Medulla oblongata (tissue), 1 donor: ENCODE data around the gene GORASP2.

ENCODE experiments used
- DNase-seq: peaks from one replicate; pipeline ENCODE4 v3.0.0-alpha.2; 2015; ENCODE audit errors: extremely low spot score

The GORASP2 gene

DNA sequence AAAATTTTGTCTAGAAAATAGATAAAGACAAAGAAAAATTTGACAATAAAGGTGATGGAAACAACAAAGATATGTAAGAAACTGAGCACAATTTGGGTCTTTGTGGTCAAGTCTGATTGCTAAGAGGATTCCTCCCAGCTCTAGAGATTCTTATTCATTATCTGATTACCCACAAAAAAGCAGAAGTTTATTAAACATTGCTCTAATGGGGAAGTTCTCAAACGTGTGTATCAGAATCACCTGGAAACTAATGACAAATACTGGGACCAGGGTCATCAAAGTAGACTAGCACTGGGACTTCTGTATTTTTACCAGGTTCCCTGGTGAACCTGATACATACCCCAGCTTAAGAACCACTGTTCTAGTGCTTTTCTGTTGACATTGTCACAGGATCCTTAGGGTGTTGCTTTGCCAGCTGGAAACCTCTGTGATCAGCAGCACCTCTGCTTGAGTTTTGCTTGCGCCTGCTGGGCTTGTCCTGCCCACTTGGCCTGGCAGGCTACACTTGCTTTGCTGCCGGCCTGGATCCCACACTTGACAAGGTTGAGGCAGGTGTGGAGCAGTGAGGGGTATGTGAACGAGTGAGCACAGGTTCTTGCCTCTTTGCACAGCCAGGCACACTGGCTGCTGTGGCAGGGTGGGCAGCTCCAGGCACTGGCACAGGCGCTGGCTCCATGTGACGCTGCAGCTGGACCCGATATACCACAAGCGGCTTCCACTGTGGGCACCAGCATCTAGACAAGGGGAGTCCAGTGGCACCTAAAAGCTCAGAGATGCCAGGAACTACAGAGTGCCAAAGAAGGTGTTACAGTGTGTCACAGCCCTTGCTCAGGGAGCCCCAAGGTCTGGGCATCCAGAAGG lies 6.2 kb upstream of the GORASP2 start:
- DNase-seq, result no peak

GRCh38 chr2:170923799-170924198 lies 5.3 kb upstream of the GORASP2 start:
- DNase-seq, result no peak

- no peak for DNase-seq
Measured at GRCh38 chr2:170924969-170925368, 4.1 kb upstream of the GORASP2 start.

- no peak for DNase-seq
Measured at GRCh38 chr2:170925923-170926322, 3.1 kb upstream of the GORASP2 start.

GRCh38 chr2:170926743-170927297 lies 2.2 kb upstream of the GORASP2 start:
- DNase-seq, result no peak

- peak; percentile 14 for DNase-seq
Measured at GRCh38 chr2:170928036-170928823, 823 bp upstream of the GORASP2 start.

DNA sequence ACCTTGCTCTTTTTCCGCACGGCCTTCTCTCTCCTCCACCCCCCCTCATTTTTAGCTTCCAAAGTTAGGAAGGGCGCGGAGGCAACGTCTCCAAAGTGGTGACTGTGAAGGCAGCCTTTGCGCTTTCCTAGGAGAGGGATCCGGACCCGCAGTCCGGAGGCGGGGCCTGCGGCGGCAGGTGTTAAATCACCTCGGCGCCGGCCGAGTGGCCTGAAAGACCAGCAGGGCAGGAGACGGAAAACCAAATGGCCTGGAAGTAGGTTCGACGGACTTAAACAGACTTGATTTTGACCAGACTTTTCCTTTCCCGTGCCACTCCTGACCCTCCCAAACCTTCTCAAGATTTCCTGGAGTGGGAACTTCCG lies 615 bp downstream of the GORASP2 start:
- DNase-seq, result peak; percentile 41

DNA sequence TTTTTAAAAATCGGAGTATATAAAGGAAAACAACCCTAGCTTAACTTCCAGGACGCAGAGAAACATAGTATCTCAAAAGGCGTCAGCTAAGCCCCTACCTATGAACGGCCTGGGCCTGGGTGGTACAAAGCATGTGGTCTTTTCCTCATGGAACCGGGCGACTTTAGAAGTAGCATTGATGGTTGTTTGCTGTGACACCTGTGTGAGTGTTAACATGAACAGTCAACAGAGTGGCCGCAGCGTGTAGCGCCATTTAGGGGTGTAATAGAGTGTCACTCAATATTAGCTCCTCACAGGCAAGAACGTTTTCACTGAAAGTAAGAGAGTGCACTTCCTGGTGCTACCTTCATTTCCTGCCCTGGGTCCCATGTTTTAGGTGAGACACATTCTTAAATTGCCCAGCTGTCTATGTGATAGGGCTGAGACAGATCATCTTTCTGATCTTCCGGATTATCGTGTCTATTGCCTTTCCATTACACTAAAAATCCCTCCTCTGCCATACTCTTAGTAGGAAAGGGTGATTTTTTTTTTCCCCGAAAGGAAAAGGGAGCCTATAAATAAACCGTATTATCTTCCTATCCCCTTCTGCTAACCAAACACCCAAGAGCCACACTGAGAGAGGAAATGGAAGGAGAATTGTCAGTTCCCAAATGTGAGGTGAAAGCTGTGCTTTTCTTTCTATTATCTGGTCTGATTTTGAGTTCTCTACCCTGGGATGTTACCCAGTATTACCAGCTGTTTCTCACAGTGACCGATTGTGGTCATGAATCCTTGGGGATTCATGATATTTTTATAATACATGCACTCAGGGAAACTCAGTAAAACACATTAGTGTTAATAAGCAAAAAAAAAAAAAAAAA lies 1.3 kb downstream of the GORASP2 start:
- DNase-seq, result peak; percentile 27

GRCh38 chr2:170930991-170931266 lies 1.9 kb downstream of the GORASP2 start:
- DNase-seq, result no peak

DNA sequence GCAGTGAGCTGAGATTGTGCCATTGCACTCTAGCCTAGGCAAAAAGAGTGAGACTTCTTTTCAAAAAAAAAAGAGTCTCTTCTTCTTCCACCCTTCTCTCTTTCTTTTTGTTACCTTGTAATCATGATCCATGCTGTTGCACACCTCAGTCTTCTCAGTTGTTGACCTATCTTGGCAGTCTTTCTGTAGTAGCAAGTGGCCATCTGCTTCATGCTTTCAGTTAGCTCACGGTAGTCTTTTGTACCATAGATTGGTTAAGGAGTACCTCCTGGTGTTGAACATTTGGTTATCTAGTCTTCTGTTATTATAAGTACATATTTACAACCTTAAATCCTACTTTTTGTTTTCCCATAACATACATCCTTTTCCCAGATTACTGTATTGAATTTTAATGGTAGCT lies 3.1 kb downstream of the GORASP2 start:
- no peak for DNase-seq

GRCh38 chr2:170932948-170933347 lies 3.9 kb downstream of the GORASP2 start:
- DNase-seq, result no peak

DNA sequence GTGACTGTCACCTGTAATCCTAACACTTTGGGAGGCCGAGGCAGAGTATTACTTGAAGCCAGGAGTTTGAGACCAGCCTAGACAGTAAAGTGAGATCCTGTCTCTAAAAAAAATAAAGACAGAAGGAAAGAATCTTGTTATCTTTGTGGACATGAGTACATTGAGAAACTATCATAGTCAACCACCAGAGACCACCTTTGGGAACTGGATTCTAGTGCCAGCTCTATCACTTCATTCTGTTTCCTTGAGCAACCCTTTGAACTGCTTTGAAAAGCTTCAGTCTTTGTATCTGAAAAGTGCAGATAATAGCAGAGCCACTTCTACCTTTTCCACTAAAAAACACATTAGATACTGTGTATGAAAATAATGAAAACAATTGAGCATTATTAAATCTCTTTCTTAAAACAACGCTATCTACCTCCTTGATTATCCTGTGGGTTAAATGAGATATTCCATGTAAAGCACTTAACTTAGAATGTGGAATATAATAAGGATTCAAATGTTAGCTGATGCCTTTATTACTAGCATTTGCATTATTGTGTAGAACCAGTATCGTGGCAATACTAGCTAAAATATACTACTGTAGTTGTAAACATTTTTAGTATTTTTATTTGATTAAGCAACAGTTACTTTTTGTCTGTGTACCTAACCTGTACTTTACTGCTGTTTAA lies 8.8 kb downstream of the GORASP2 start:
- DNase-seq, result no peak

- no peak for DNase-seq
Measured at GRCh38 chr2:170940066-170940465, 11.0 kb downstream of the GORASP2 start.

DNA sequence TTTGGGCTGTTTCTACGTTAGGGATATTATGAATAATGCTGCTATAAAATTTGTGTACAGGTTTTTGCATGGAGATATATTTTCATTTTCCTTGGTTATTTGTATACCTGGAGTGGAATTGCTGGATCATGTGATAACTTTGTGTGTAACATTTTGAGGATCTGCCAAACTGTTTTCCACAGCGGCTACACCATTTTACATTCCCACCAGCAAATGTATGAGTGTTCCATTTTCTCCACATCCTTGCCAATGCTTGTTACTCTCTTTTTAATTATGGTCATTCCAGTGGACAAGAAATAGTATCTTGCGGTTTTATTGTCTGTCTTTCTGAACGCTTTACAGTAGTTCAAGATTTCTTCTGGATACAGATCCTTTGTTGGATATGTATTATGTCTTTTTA lies 13.6 kb downstream of the GORASP2 start:
- DNase-seq, result no peak

GRCh38 chr2:170943041-170943440 lies 14.0 kb downstream of the GORASP2 start:
- DNase-seq, result no peak

DNA sequence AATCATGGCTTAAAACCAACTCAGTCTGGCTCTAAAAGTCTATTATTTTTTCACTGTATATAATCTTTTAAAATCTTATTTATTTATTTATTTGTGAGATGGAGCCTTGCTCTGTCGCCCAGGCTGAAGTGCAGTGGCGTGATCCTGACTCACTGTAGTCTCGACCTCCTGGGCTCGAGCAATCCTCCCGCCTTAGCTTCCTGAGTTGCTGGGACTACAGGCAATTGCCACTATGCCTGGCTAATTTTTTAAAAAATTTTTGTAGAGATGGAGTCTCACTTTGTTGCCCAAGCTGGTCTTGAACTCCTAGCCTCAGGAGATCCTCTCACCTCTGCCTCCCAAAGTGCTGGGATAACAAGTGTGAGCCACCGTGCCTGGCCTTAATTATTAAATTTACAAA lies 14.5 kb downstream of the GORASP2 start:
- no peak for DNase-seq

DNA sequence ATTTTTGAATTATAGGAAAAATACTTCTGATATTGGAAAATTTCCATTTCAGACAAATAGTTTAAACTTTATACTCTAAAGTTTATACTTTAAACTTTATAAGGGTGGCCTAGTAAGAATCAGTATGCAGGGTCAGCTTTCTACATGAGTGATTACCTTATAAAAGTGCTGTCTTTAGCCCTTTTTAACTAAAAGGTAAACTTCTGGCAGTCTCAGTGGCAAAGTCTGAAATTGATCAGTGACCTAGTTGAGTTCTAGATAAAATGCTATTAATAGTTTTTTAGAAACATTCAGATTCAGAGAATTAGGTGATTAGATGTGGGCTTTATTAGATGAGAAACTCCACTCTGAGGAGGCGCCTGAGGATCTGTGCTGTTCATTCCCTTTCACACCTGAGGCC lies 15.5 kb downstream of the GORASP2 start:
- DNase-seq, result no peak

- no peak for DNase-seq
Measured at GRCh38 chr2:170949415-170949814, 20.4 kb downstream of the GORASP2 start.

DNA sequence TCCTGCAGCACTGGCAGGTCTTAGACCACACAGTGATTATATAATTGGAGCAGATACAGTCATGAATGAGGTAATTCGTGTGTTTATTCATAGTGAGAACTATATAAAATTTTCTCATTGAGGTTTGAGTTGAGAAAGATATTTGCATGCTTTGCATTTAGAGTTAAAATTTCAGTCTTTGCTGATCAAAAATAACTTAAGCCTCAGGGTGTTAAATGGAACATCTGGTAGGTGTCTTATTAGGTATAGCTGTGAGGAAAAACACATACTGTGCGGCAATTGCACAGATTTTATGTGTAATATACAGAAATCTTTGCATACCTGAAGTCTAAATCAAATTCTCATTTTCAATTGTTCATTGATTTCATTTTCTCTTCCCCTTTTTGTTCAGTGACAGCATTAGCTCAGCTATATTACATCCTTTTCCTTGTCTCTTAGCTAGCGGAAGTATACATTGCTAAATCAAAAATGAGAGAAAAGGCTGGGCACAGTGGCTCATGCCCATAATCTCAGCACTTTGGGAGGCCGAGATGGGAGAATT lies 21.2 kb downstream of the GORASP2 start:
- no peak for DNase-seq

DNA sequence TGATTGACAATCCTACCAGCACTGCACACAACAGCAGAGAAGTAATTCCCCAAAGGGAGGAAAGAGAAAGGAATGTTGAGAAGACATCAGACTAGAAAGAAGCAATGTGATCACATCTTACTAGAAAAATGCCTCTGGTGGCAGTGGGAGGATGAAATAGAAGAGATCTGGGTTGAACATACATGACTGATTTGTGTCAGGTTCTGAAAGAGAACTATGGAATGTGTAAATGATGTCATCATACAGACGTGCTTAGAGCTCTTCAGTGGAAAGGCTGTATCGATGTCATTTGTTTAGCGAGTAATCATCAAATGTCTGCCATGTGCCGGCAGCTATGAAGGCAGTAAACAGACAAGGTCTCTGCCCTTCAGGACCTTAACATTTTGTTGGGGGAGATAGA lies 24.9 kb downstream of the GORASP2 start:
- DNase-seq, result no peak

- DNase-seq, result no peak
Measured at GRCh38 chr2:170963386-170963785, 34.3 kb downstream of the GORASP2 start.
